ENCODE data around the gene RNF182.

The RNF182 gene

DNA sequence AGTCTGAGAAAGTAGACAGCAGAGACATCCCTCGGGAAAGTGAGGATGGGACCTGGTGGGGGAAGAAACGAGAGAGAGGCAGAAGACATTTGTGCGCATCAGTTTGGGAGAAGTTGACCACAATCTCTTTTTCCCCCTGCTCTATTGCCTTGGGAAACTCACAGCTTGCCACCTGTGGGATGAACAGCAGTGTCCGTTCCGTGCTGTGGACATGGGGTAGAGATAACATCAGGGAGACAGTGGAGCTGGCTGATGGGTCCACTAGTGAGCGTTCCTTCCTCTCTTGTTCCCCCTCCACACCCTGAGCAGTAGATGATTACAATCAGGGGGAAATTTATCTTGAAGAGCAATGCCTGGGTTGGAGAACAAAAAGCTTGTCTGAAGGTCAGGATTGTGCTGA lies 21.8 kb upstream of the RNF182 start:
- TF ChIP-seq SIN3A (IDR thresholded peaks at IDR 0.05; ENCODE audit: borderline replicate concordance, insufficient read depth, low read length): no peak
- no peak for TF ChIP-seq TAF1 (IDR thresholded peaks at IDR 0.05; ENCODE audit: borderline replicate concordance, insufficient read depth, low read length)
- TF ChIP-seq, protein P1, sequence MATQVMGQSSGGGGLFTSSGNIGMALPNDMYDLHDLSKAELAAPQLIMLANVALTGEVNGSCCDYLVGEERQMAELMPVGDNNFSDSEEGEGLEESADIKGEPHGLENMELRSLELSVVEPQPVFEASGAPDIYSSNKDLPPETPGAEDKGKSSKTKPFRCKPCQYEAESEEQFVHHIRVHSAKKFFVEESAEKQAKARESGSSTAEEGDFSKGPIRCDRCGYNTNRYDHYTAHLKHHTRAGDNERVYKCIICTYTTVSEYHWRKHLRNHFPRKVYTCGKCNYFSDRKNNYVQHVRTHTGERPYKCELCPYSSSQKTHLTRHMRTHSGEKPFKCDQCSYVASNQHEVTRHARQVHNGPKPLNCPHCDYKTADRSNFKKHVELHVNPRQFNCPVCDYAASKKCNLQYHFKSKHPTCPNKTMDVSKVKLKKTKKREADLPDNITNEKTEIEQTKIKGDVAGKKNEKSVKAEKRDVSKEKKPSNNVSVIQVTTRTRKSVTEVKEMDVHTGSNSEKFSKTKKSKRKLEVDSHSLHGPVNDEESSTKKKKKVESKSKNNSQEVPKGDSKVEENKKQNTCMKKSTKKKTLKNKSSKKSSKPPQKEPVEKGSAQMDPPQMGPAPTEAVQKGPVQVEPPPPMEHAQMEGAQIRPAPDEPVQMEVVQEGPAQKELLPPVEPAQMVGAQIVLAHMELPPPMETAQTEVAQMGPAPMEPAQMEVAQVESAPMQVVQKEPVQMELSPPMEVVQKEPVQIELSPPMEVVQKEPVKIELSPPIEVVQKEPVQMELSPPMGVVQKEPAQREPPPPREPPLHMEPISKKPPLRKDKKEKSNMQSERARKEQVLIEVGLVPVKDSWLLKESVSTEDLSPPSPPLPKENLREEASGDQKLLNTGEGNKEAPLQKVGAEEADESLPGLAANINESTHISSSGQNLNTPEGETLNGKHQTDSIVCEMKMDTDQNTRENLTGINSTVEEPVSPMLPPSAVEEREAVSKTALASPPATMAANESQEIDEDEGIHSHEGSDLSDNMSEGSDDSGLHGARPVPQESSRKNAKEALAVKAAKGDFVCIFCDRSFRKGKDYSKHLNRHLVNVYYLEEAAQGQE (IDR thresholded peaks at IDR 0.05; ENCODE audit: insufficient read depth in 1 of 2, low read depth in 2 of 2, low read length in 2 of 2): no peak
- TF ChIP-seq POLR2AphosphoS5 (IDR thresholded peaks at IDR 0.05; ENCODE audit: low read depth, low read length): no peak
- TF ChIP-seq FOXP2 (optimal IDR thresholded peaks at IDR 0.05; ENCODE audit: borderline replicate concordance, extremely low read depth, extremely low read length, insufficient read depth): no peak

DNA sequence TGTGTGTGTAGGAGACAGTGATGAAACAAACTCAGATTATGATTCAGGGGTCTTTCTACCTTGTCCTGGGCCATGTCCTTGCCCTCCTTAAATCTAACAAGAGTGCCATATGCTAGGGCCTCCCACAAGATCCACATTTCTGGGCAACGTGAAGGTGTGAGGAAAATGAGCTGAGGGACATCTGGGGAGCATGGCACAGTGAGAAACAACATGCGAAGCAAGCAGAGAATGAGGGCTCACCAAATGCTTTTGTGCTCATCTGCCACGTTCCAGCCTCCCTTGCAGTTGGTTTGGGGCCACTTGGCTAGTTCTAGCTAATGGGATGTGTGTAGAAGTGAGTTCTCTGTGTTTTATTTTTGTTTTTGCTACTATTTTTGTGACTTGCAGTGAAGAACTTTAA lies 21.4 kb upstream of the RNF182 start:
- TF ChIP-seq SIN3A (IDR thresholded peaks at IDR 0.05; ENCODE audit: borderline replicate concordance, insufficient read depth, low read length) (no peak), POLR2AphosphoS5 (IDR thresholded peaks at IDR 0.05; ENCODE audit: low read depth, low read length) (no peak), FOXP2 (optimal IDR thresholded peaks at IDR 0.05; ENCODE audit: borderline replicate concordance, extremely low read depth, extremely low read length, insufficient read depth) (no peak), TAF1 (IDR thresholded peaks at IDR 0.05; ENCODE audit: borderline replicate concordance, insufficient read depth, low read length) (no peak)
- TF ChIP-seq, protein P1 (IDR thresholded peaks at IDR 0.05; ENCODE audit: insufficient read depth in 1 of 2, low read depth in 2 of 2, low read length in 2 of 2): no peak

DNA sequence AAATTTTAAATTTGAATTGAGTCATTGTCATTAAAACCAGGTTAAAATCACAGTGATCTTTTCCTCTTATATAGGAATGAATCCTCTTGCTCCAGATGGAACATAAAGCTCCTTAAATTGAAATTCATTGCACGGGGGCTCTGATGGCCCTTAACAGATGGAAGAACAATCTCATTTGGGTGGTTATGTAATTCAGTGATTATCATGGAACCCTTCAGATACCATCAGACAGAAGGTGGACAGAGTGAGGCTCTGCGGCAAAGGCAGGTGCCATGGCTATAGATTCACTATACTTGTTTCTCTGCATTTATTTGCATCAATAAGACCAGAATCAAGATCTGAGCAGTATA lies 17.8 kb upstream of the RNF182 start:
- TF ChIP-seq POLR2AphosphoS5 (IDR thresholded peaks at IDR 0.05; ENCODE audit: low read depth, low read length) (no peak), TAF1 (IDR thresholded peaks at IDR 0.05; ENCODE audit: borderline replicate concordance, insufficient read depth, low read length) (no peak), FOXP2 (optimal IDR thresholded peaks at IDR 0.05; ENCODE audit: borderline replicate concordance, extremely low read depth, extremely low read length, insufficient read depth) (no peak), SIN3A (IDR thresholded peaks at IDR 0.05; ENCODE audit: borderline replicate concordance, insufficient read depth, low read length) (no peak)
- TF ChIP-seq, protein P1 (IDR thresholded peaks at IDR 0.05; ENCODE audit: insufficient read depth in 1 of 2, low read depth in 2 of 2, low read length in 2 of 2): no peak

DNA sequence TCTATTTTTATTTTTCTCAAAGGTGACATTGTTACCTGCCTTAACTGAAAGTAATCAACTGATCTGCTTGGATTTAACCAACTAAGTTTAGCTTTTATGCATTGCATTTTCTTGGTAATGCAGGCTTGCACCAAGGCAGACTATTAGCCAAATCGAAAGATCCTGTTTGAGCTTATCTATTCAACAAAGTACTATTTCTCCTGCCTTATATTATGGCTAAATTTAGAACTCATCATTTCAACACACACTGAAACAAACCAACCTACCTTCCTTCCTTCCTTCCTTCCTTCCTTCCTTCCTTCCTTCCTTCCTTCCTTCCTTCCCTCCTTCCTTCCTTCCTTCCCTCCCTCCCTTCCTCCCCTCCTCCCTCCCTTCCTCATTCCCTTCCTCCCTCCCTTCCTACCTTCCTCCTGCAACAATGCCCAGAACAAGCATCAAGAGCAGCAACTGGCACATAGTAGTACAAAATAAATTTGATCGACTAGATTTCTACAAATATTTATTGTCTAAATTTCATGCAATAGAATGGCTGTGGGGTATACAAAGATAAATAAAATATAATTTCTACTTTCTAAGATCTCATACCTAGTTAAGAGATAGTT lies 17.0 kb upstream of the RNF182 start:
- TF ChIP-seq, protein P1 (IDR thresholded peaks at IDR 0.05; ENCODE audit: insufficient read depth in 1 of 2, low read depth in 2 of 2, low read length in 2 of 2): no peak
- TF ChIP-seq SIN3A (IDR thresholded peaks at IDR 0.05; ENCODE audit: borderline replicate concordance, insufficient read depth, low read length) (no peak), TAF1 (IDR thresholded peaks at IDR 0.05; ENCODE audit: borderline replicate concordance, insufficient read depth, low read length) (no peak), POLR2AphosphoS5 (IDR thresholded peaks at IDR 0.05; ENCODE audit: low read depth, low read length) (no peak), FOXP2 (optimal IDR thresholded peaks at IDR 0.05; ENCODE audit: borderline replicate concordance, extremely low read depth, extremely low read length, insufficient read depth) (no peak)
